NOMO-1 treated with dmso at 0.1 percent for 144 hours (cell line): ENCODE measurements around the gene JADE1.

ENCODE experiments used
- DNase-seq: peaks from one replicate; lab custom pipeline; 2025; ENCODE audit not compliant: unreplicated experiment; lab: John Stamatoyannopoulos, UW

Gene JADE1

GRCh38 chr4:128809477-128810330, at the start of gene JADE1:
Gene JADE1 (plus strand): TSS chr4:128809700. CDS start chr4:128831759, 22,059 bp downstream.
- peak; percentile 89 for DNase-seq

GRCh38 chr4:128766781-128767180, 42.7 kb upstream of the JADE1 start:
- no peak for DNase-seq

- DNase-seq, result no peak
Measured at GRCh38 chr4:128768373-128768996, 41.0 kb upstream of the JADE1 start.

GRCh38 chr4:128769011-128769410, 40.5 kb upstream of the JADE1 start:
- DNase-seq, result no peak

DNA sequence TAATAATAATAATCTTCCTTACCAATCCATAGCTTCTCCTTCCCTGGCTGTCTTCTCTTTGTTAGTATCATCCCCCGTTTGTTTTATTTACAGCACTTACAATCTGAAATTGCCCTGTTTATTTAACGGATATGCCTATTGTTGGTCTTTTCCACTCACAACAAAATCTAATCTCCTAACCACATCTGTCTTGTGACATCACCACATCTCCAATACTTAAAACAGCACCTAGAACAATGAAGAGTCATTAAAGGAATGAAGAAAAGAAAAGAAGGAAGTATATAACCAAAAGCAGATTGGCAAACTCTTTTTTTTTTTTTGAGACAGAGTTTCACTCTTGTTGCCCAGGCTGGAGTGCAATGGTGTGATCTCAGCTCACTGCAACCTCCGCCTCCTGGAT, 38.7 kb upstream of the JADE1 start:
- DNase-seq, result no peak

GRCh38 chr4:128775477-128775876, 34.0 kb upstream of the JADE1 start:
- no peak for DNase-seq

DNA sequence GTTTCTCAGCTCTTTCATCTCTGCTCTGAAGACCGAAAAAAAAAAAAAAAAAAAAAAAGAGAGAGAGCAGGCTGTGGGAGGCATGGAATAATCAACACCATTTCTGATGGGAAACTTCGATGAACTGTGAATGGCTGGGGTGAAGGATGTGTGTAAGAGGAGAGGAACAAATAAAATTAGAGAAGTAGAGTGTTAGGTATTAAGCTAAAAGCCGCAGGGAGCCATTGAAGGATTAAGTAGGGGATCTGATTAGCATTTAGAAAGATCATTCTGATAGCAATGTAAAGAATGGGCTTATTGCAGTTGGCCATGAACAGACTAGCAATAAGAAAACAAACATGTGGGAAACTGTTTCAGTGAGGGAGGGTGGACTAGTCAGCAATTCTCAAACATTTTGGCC, 33.6 kb upstream of the JADE1 start:
- no peak for DNase-seq

GRCh38 chr4:128776794-128777216, 32.7 kb upstream of the JADE1 start:
- DNase-seq, result no peak

DNA sequence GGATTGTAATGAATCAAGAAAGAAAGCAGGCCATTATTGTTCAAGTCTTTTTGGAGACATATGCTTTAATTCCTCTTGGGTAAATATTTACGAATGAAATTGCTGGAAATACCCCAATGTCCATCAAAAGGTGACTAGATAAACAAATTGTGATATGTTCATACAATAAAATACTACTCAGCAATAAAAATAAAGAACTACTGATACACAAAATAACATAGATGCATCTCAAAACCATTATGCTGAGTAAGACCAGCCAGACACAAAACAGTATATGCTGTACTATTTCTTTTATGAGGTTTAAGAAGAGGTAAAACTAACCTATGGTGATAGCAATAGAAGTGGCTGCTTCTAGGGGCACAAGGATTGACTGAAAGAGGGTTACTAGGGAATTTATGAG, 28.8 kb upstream of the JADE1 start:
- no peak for DNase-seq

GRCh38 chr4:128782076-128782715, 27.3 kb upstream of the JADE1 start:
- no peak for DNase-seq

DNA sequence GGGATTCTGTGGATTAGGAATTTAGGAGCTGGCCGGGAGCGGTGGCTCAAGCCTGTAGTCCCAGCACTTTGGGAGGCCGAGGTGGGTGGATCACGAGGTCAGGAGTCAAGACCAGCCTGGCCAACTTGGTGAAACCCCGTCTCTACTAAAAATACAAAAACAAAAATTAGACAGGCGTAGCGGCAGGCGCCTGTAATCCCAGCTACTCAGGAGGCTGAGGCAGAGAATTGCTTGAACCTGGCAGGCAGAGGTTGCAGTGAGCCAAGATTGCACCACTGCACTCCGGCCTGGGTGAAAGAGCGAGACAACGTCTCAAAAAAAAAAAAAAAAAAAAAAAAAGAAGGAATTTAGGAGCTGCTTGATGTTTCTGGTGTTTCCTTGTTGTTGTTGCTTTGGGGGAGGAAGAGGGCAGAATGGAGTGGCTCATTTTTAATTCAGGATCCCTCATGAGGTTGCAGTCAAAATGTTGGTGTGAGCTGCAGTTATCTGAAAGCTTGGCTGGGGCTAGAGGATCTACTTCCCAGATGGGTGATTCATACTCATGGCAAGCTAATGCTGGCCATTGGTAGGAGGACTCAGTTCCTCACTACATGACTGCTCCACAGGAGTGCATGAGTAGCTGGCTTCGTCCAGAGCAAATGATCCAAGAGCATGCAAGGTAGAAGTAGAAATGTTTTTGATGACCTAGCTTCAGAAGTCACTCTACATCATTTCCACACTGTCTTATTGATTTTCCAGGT, 26.5 kb upstream of the JADE1 start:
- DNase-seq, result no peak

GRCh38 chr4:128787509-128788311, 21.8 kb upstream of the JADE1 start:
- DNase-seq, result no peak

DNA sequence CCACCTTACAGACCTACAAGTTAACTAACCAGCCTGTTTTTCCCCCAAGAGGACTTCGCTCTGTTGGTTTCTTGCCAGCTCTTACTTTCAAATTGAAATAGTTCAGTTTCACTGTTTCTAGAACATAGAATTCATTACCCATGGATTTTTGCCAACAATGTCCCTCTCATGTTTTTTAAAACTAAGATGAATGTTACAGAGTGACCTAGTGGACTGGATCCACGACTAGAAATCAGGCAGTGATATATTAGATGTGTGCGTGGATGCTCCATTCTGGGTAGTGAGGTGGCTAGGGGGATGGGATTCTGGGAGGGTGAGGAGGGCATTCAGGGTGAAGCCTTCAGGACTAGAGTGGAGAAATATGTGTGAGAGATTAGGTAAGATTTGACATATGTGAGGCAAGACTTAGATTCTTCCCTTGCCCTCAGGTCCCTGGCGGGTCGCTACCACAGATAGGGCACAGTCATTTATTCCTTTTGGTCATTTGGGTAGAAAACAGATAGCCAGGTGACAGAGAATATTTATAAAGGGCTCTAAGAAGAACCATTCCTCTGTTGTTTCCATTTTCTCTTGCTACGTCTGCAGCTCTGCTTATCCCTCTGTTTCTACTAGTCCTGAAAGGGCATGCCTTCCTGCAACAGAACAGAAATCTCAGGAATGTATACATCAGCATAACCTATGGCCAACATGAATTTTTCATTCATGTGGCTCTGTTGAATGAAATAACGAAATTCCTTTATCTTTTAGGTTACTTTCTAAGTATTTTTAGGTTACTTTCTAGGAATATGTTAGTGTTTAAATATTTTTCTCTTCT, 15.4 kb upstream of the JADE1 start:
- DNase-seq, result no peak

DNA sequence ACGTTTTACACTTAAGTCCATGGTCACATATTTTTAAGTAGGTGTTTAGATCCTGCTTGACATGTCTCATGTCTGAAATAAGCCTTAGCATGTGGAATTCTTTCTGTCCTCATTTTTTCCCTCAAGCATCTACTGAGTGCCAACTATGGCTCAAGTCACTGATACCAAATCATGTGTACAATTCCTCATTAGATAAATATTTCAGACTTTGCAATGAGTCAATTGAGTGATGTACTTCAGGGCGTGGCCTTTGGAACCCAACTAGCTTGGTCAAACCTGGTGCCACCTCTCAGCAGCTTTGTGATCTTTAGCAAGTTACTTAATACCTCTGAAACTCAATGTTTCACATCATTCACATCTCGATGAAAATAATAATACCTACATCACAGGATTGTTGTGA, 12.6 kb upstream of the JADE1 start:
- no peak for DNase-seq

DNA sequence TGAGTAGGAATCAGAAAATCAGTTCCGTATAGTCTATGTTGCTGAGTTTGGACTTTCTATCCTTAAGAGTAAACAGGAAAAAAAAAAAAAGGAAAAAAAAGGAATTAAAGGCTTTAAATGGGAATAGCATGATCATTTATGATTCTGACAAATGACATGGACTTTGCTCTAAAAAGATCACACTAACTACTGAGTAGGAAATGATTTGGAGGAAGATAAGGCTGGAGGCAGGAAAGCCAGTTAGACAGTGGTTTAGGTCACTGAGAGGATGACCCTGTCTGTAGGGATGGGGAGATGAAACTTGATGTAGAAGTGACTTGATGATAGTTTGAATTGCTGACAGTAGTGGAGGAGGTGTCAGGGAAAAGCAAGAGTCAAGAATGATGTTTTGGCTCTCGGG, 9.2 kb upstream of the JADE1 start:
- no peak for DNase-seq

DNA sequence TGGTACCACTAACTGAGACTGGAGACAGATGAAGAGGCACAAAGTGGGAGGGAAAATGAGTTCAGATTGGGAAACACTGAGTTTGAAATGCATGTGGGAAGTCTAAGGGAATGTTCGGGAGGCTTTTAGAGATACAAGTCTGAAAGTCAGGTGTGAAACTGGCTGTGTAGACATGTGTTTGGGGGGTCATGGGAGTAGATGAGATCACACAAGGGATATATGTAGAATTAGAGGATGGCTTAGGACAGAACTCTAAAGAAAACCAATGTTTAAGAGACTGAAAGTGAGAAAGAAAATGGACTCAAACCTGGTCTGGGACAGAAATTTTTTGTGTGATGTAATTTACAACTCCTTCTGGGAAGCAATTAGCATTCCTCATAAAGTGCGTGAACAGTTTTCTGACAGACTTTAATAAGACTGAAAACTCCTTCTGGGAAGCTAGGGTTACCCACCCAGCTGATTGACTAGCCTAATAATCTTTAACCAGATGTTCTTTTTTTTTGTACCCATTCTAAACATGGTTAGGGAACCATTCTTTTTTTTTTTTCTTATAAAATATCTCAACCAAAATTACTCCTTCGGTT, 8.7 kb upstream of the JADE1 start:
- no peak for DNase-seq

- no peak for DNase-seq
Measured at GRCh38 chr4:128802680-128803628, 6.5 kb upstream of the JADE1 start.

GRCh38 chr4:128803783-128804182, 5.7 kb upstream of the JADE1 start:
- no peak for DNase-seq
